ENCODE measurements around the gene PHTF1. TPM values are rescaled to one million over a fixed set of nuclear protein-coding genes. Genes with fewer than 3 reads are reported as not detected.

Gene PHTF1
- polyA plus RNA-seq, 1 donor (not counting 4 experiments of a cell fraction or from before 2014, with no cell fraction given): 6.8 TPM

DNA sequence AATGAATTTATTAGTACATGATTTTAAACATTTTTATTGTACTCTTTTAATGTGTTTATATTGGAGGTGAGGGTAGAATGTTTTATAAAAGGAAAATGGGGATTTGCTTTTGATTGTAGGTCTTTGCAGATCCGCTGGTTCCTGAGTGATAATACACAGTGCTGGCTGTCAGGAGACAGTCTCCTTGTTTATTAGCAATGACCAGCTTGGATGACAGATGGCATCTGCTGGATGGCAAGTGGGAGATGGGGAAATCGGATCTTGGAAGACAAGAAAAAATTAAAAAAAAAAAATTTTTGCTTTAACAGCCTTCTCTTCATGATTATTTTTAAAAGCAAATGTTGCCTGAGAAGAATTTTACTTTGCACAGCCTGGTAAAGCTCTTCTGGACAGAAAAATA, 4.4 kb upstream of the PHTF1 start:
- Histone ChIP-seq H2AFZ (ENCODE audit: control insufficient read depth, low read length) (no peak overlapping the region), H3K4me3 (ENCODE audit: control insufficient read depth in 2 of 3, extremely low read depth in 1 of 3, insufficient read depth in 2 of 3, low read depth in 1 of 3, low read length in 3 of 3) (no peak overlapping the region), H3K9me1 (ENCODE audit: control insufficient read depth, extremely low read depth, insufficient read depth, low read length) (no peaks in the 10 kb centered on the region), H4K20me1 (ENCODE audit: control insufficient read depth, extremely low read depth, insufficient read depth, low read length) (no peaks in the 10 kb centered on the region), H3K4me2 (ENCODE audit: control insufficient read depth, extremely low read depth, insufficient read depth, low read depth, low read length) (no peak overlapping the region), H3K27ac (ENCODE audit: control insufficient read depth, insufficient read depth, low read length) (no peak overlapping the region), H3K9ac (ENCODE audit: control insufficient read depth, extremely low read depth, insufficient read depth, low read length) (no peak overlapping the region), H3K9me3 (ENCODE audit: control insufficient read depth, low read depth, low read length) (no peaks in the 10 kb centered on the region), H3K36me3 (ENCODE audit: control insufficient read depth in 2 of 2, extremely low read depth in 1 of 2, insufficient read depth in 2 of 2, low read length in 2 of 2) (peaks cover 0 to 5% of the 10 kb centered on the region in 2 experiments), H3K79me2 (ENCODE audit: control insufficient read depth, insufficient read depth, low read length) (no peaks in the 10 kb centered on the region), H3K27me3 (ENCODE audit: control insufficient read depth, extremely low read depth, insufficient read depth, low read length) (no peaks in the 10 kb centered on the region), H3K4me1 (ENCODE audit: control insufficient read depth, extremely low read depth, insufficient read depth, low read length) (peaks cover 4% of the 10 kb centered on the region)
- DNase-seq (ENCODE audit: low read depth, low spot score): no peak
- dilution Hi-C loops (cut with MboI; ENCODE audit: extremely low pct_ligation_motif_present, low sequenced_read_pairs): no loop called here
- TF ChIP-seq, protein P1, sequence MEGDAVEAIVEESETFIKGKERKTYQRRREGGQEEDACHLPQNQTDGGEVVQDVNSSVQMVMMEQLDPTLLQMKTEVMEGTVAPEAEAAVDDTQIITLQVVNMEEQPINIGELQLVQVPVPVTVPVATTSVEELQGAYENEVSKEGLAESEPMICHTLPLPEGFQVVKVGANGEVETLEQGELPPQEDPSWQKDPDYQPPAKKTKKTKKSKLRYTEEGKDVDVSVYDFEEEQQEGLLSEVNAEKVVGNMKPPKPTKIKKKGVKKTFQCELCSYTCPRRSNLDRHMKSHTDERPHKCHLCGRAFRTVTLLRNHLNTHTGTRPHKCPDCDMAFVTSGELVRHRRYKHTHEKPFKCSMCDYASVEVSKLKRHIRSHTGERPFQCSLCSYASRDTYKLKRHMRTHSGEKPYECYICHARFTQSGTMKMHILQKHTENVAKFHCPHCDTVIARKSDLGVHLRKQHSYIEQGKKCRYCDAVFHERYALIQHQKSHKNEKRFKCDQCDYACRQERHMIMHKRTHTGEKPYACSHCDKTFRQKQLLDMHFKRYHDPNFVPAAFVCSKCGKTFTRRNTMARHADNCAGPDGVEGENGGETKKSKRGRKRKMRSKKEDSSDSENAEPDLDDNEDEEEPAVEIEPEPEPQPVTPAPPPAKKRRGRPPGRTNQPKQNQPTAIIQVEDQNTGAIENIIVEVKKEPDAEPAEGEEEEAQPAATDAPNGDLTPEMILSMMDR (optimal IDR thresholded peaks at IDR 0.05 in 1 of 3, IDR thresholded peaks at IDR 0.05 in 1 of 3, conservative IDR thresholded peaks at IDR 0.05 in 1 of 3; ENCODE audit: extremely low read depth in 1 of 3, insufficient read depth in 2 of 3, low read length in 3 of 3): no peak
- no peak for TF ChIP-seq EZH2 (IDR thresholded peaks at IDR 0.05; ENCODE audit: low read length)
- no peak for FAIRE-seq

DNA sequence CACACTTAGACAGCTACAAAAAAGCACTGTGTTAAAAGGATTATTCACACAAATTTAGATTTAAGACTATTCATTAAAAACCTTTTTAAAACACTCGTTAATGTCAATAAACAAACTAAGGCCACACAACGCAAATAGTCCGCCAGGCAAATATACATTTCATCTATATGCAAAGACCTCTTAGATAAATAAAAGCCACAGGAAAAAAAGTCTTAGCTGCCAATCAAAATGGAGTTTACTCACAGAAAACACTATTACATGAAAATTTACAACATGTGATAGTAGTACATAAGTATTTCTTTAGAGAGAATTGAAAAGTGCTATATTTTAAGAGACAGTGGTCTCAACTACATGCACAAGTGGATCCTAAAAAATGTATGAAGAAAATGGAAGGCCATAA, 2.7 kb upstream of the PHTF1 start:
- Histone ChIP-seq H4K20me1 (ENCODE audit: control insufficient read depth, extremely low read depth, insufficient read depth, low read length) (no peaks in the 10 kb centered on the region), H3K4me1 (ENCODE audit: control insufficient read depth, extremely low read depth, insufficient read depth, low read length) (peaks cover 8% of the 10 kb centered on the region), H3K27ac (ENCODE audit: control insufficient read depth, insufficient read depth, low read length) (no peak overlapping the region), H3K4me3 (ENCODE audit: control insufficient read depth in 2 of 3, extremely low read depth in 1 of 3, insufficient read depth in 2 of 3, low read depth in 1 of 3, low read length in 3 of 3) (no peak overlapping the region), H3K27me3 (ENCODE audit: control insufficient read depth, extremely low read depth, insufficient read depth, low read length) (no peaks in the 10 kb centered on the region), H3K9me1 (ENCODE audit: control insufficient read depth, extremely low read depth, insufficient read depth, low read length) (no peaks in the 10 kb centered on the region), H3K4me2 (ENCODE audit: control insufficient read depth, extremely low read depth, insufficient read depth, low read depth, low read length) (no peak overlapping the region), H3K36me3 (ENCODE audit: control insufficient read depth in 2 of 2, extremely low read depth in 1 of 2, insufficient read depth in 2 of 2, low read length in 2 of 2) (peaks cover 0 to 5% of the 10 kb centered on the region in 2 experiments), H3K9me3 (ENCODE audit: control insufficient read depth, low read depth, low read length) (no peaks in the 10 kb centered on the region), H3K79me2 (ENCODE audit: control insufficient read depth, insufficient read depth, low read length) (peaks cover 2% of the 10 kb centered on the region), H2AFZ (ENCODE audit: control insufficient read depth, low read length) (no peak overlapping the region), H3K9ac (ENCODE audit: control insufficient read depth, extremely low read depth, insufficient read depth, low read length) (no peak overlapping the region)
- no peak for TF ChIP-seq EZH2 (IDR thresholded peaks at IDR 0.05; ENCODE audit: low read length)
- TF ChIP-seq, protein P1 (optimal IDR thresholded peaks at IDR 0.05 in 1 of 3, IDR thresholded peaks at IDR 0.05 in 1 of 3, conservative IDR thresholded peaks at IDR 0.05 in 1 of 3; ENCODE audit: extremely low read depth in 1 of 3, insufficient read depth in 2 of 3, low read length in 3 of 3): no peak
- no peak for FAIRE-seq
- dilution Hi-C loops (cut with MboI; ENCODE audit: extremely low pct_ligation_motif_present, low sequenced_read_pairs): no loop called here
- no peak for DNase-seq (ENCODE audit: low read depth, low spot score)

Measured in keratinocyte (primary cell).